ENCODE data around the gene MDM1.

The MDM1 gene

DNA sequence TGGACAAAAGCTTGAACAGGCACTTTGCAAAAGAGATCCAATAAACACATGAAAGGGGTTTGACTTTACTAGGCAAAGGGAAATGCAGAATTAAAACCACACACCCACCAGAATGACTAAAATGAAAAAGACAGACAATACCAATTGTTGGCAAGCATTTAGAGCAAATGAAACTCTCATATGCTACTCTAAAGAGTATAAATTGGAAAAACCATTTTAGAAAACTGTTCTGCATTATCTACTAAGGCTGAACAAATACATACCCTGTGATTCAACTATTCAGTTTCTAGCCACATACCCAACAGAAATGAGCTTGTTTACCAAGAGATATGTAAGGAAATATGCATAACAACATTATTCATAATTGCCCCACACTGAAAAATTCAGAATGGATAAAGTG, 70.3 kb downstream of the MDM1 start:
- H3K36me3 ChIP-seq (ENCODE audit: control insufficient read depth in 2 of 2, insufficient read depth in 1 of 2, low read length in 2 of 2): no peaks in the 10 kb centered on the region; a peak in 1 of 3 replicates
- no peak overlapping the region for H3K27ac ChIP-seq (ENCODE audit: extremely low read depth, low read depth, low read length)
- TF ChIP-seq ZNF146 (tag by site-specific recombination; IDR thresholded peaks at IDR 0.05): no peak
- TF ChIP-seq, protein P1, sequence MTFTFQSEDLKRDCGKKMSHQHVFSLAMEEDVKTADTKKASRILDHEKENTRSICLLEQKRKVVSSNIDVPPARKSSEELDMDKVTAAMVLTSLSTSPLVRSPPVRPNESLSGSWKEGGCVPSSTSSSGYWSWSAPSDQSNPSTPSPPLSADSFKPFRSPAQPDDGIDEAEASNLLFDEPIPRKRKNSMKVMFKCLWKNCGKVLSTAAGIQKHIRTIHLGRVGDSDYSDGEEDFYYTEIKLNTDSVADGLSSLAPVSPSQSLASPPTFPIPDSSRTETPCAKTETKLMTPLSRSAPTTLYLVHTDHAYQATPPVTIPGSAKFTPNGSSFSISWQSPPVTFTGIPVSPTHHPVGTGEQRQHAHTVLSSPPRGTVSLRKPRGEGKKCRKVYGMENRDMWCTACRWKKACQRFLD (tag by site-specific recombination; IDR thresholded peaks at IDR 0.05): no peak
- TF ChIP-seq ZNF555 (tag by site-specific recombination; conservative IDR thresholded peaks at IDR 0.05): no peak
- TF ChIP-seq ZNF701 (tag by site-specific recombination; IDR thresholded peaks at IDR 0.05): no peak
- TF ChIP-seq BCL11B (tag by site-specific recombination; IDR thresholded peaks at IDR 0.05; ENCODE audit: low read depth): no peak
- no peak for TF ChIP-seq ZNF837 (tag by site-specific recombination; IDR thresholded peaks at IDR 0.05)
- TF ChIP-seq, protein P2, sequence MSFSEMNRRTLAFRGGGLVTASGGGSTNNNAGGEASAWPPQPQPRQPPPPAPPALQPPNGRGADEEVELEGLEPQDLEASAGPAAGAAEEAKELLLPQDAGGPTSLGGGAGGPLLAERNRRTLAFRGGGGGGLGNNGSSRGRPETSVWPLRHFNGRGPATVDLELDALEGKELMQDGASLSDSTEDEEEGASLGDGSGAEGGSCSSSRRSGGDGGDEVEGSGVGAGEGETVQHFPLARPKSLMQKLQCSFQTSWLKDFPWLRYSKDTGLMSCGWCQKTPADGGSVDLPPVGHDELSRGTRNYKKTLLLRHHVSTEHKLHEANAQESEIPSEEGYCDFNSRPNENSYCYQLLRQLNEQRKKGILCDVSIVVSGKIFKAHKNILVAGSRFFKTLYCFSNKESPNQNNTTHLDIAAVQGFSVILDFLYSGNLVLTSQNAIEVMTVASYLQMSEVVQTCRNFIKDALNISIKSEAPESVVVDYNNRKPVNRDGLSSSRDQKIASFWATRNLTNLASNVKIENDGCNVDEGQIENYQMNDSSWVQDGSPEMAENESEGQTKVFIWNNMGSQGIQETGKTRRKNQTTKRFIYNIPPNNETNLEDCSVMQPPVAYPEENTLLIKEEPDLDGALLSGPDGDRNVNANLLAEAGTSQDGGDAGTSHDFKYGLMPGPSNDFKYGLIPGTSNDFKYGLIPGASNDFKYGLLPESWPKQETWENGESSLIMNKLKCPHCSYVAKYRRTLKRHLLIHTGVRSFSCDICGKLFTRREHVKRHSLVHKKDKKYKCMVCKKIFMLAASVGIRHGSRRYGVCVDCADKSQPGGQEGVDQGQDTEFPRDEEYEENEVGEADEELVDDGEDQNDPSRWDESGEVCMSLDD (tag by site-specific recombination; IDR thresholded peaks at IDR 0.05): no peak
- no peak for TF ChIP-seq ZNF24 (tag by site-specific recombination; IDR thresholded peaks at IDR 0.05)
- TF ChIP-seq ZNF416 (tag by site-specific recombination; IDR thresholded peaks at IDR 0.05): no peak
- TF ChIP-seq OSR2 (tag by site-specific recombination; IDR thresholded peaks at IDR 0.05): no peak
- TF ChIP-seq ZNF776 (tag by site-specific recombination; IDR thresholded peaks at IDR 0.05; ENCODE audit: borderline replicate concordance): no peak
- TF ChIP-seq ZNF501 (tag by site-specific recombination; IDR thresholded peaks at IDR 0.05): no peak
- no peak for TF ChIP-seq IKZF3 (tag by site-specific recombination; IDR thresholded peaks at IDR 0.05)
- no peak for TF ChIP-seq RBAK (tag by site-specific recombination; IDR thresholded peaks at IDR 0.05)
- TF ChIP-seq YY1 (tag by site-specific recombination; IDR thresholded peaks at IDR 0.05): no peak
- TF ChIP-seq, protein P3, sequence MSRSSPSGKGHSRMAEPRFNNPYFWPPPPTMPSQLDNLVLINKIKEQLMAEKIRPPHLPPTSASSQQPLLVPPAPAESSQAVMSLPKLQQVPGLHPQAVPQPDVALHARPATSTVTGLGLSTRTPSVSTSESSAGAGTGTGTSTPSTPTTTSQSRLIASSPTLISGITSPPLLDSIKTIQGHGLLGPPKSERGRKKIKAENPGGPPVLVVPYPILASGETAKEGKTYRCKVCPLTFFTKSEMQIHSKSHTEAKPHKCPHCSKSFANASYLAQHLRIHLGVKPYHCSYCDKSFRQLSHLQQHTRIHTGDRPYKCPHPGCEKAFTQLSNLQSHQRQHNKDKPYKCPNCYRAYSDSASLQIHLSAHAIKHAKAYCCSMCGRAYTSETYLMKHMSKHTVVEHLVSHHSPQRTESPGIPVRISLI (tag by site-specific recombination; IDR thresholded peaks at IDR 0.05): no peak
- TF ChIP-seq, protein P4, sequence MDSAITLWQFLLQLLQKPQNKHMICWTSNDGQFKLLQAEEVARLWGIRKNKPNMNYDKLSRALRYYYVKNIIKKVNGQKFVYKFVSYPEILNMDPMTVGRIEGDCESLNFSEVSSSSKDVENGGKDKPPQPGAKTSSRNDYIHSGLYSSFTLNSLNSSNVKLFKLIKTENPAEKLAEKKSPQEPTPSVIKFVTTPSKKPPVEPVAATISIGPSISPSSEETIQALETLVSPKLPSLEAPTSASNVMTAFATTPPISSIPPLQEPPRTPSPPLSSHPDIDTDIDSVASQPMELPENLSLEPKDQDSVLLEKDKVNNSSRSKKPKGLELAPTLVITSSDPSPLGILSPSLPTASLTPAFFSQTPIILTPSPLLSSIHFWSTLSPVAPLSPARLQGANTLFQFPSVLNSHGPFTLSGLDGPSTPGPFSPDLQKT (IDR thresholded peaks at IDR 0.05; ENCODE audit: borderline replicate concordance, low read depth, low read length): no peak
- no peak overlapping the region for H3K4me3 ChIP-seq (ENCODE audit: low read depth, low read length)
- CTCF ChIA-PET: interaction anchor here (0.6 kb wide), 1 partner anchor 44 kb away, joined by 5 read pairs; no protein-coding TSS in a partner anchor
- no peaks in the 10 kb centered on the region for H3K4me1 ChIP-seq (ENCODE audit: control insufficient read depth, insufficient read depth, low read length)
- POLR2A ChIA-PET: no interaction called here
- no peaks in the 10 kb centered on the region for H3K9me3 ChIP-seq (ENCODE audit: control insufficient read depth, insufficient read depth, low read depth, low read length)

DNA sequence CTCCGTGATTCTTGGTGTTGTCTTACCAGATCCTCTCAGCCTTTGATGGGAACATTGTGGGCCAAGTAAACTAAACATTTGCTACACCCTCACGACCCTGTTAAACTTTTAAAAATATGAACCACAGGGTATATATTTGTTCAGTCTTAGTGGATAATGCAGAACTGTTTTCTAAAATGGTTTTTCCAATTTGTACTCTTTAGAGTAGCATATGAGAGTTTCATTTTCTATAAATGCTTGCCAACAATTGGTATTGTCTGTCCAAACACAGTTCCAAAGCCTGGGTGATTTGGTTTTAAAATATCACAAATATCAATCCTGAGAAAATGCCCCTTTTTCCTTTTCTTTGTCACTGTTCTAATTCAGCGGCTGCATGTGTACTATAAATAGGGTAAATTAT, 72.0 kb downstream of the MDM1 start:
- TF ChIP-seq RBAK (tag by site-specific recombination; IDR thresholded peaks at IDR 0.05) (no peak), PRDM1 (tag by site-specific recombination; IDR thresholded peaks at IDR 0.05) (no peak), ZNF423 (tag by site-specific recombination; IDR thresholded peaks at IDR 0.05) (no peak), ZNF274 (IDR thresholded peaks at IDR 0.05; ENCODE audit: low read length) (no peak), ZNF274 (tag by site-specific recombination; IDR thresholded peaks at IDR 0.05; ENCODE audit: borderline replicate concordance) (no peak), ZNF530 (tag by site-specific recombination; IDR thresholded peaks at IDR 0.05; ENCODE audit: low read depth) (no peak)
- Histone ChIP-seq H3K4me3 (ENCODE audit: low read depth, low read length) (no peak overlapping the region), H3K27ac (ENCODE audit: extremely low read depth, low read depth, low read length) (no peak overlapping the region), H3K9me3 (ENCODE audit: control insufficient read depth, insufficient read depth, low read depth, low read length) (no peaks in the 10 kb centered on the region), H3K4me1 (ENCODE audit: control insufficient read depth, insufficient read depth, low read length) (no peaks in the 10 kb centered on the region), H3K36me3 (ENCODE audit: control insufficient read depth in 2 of 2, insufficient read depth in 1 of 2, low read length in 2 of 2) (no peaks in the 10 kb centered on the region; a peak in 1 of 3 replicates)
- POLR2A ChIA-PET: no interaction called here
- CTCF ChIA-PET: no interaction called here

All from HEK293 (cell line).